SK-N-SH treated with all-trans-retinoic acid at 6 μM for 48 hours (cell line): ENCODE data around the gene ING1.

Experiments
- ATAC-seq: fragments of 200-7000 bp; cut with Tn5 transposase; 3 replicates; pipeline ENCODE4 v1.9.1; 2020; ENCODE audit warnings: mild to moderate bottlenecking, moderate library complexity
- ARNTL ChIP-seq: fragments of 450-650 bp; formaldehyde crosslinking; IDR thresholded peaks from 2 replicates; pipeline ENCODE4 v1.5.0; 2020; ENCODE audit warnings: low read depth, mild to moderate bottlenecking, moderate library complexity, borderline replicate concordance
- BACH2 ChIP-seq: fragments of 250-450 bp; sonication (Bioruptor Pico); IDR thresholded peaks from 2 replicates; pipeline ENCODE4 v1.9.0; 2021; ENCODE audit warnings: mild to moderate bottlenecking, borderline replicate concordance
- CSDC2 ChIP-seq: fragments of 250-450 bp; sonication (Bioruptor Pico); IDR thresholded peaks from 2 replicates; pipeline ENCODE4 v1.5.0; 2020; ENCODE audit warnings: mild to moderate bottlenecking, moderate library complexity
- ESRRG ChIP-seq: fragments of 250-450 bp; sonication (Bioruptor Pico); IDR thresholded peaks from 2 replicates; pipeline ENCODE4 v1.6.1; 2021; ENCODE audit warnings: mild to moderate bottlenecking
- GLIS3 ChIP-seq: fragments of 250-450 bp; sonication (Bioruptor Pico); IDR thresholded peaks from 2 replicates; pipeline ENCODE4 v1.5.0; 2020; ENCODE audit warnings: mild to moderate bottlenecking, moderate library complexity
- ISL1 ChIP-seq: fragments of 250-450 bp; sonication (Bioruptor Pico); IDR thresholded peaks from 2 replicates; pipeline ENCODE4 v2.1.2; 2022; ENCODE audit warnings: mild to moderate bottlenecking, moderate library complexity
- OSR1 ChIP-seq: fragments of 250-450 bp; sonication (Bioruptor Pico); IDR thresholded peaks from 2 replicates; pipeline ENCODE4 v1.8.0; 2022; ENCODE audit warnings: moderate library complexity, mild to moderate bottlenecking, inconsistent platforms
- PPARA ChIP-seq: fragments of 250-450 bp; sonication (Bioruptor Pico); IDR thresholded peaks from 2 replicates; pipeline ENCODE4 v1.5.0; 2020; ENCODE audit warnings: mild to moderate bottlenecking, borderline replicate concordance
- RARB ChIP-seq: fragments of 250-450 bp; sonication (Bioruptor Pico); IDR thresholded peaks from 2 replicates; pipeline ENCODE4 v1.8.0; 2021; ENCODE audit warnings: mild to moderate bottlenecking, moderate library complexity
- SNAI2 ChIP-seq: fragments of 250-450 bp; sonication (Bioruptor Pico); IDR thresholded peaks from 2 replicates; pipeline ENCODE4 v1.5.0; 2020; ENCODE audit warnings: mild to moderate bottlenecking, moderate library complexity
- TCF4 ChIP-seq: fragments of 250-450 bp; sonication (Bioruptor Pico); IDR thresholded peaks from 2 replicates; pipeline ENCODE4 v1.8.0; 2021; ENCODE audit warnings: mild to moderate bottlenecking, moderate library complexity, borderline replicate concordance
- TOX ChIP-seq: fragments of 250-450 bp; sonication (Bioruptor Pico); IDR thresholded peaks from 2 replicates; pipeline ENCODE4 v1.8.0; 2021; ENCODE audit warnings: mild to moderate bottlenecking, moderate library complexity, borderline replicate concordance
- ZC3H10 ChIP-seq: fragments of 250-450 bp; sonication (Bioruptor Pico); IDR thresholded peaks from 2 replicates; pipeline ENCODE4 v1.5.1; 2021; ENCODE audit warnings: mild to moderate bottlenecking, moderate library complexity
- ZFP3 ChIP-seq: fragments of 250-450 bp; sonication (Bioruptor Pico); IDR thresholded peaks from 2 replicates; pipeline ENCODE4 v1.5.0; 2020; ENCODE audit warnings: mild to moderate bottlenecking, moderate library complexity
- ZFP30 ChIP-seq: fragments of 450-650 bp; formaldehyde crosslinking; IDR thresholded peaks from 2 replicates; pipeline ENCODE4 v1.5.0; 2022; ENCODE audit warnings: mild to moderate bottlenecking, moderate library complexity
- ZNF565 ChIP-seq: fragments of 450-650 bp; formaldehyde crosslinking; conservative IDR thresholded peaks from 2 replicates; pipeline ENCODE4 v1.5.0; 2020; ENCODE audit warnings: low read depth, mild to moderate bottlenecking, moderate library complexity
- ZNF70 ChIP-seq: fragments of 450-650 bp; formaldehyde crosslinking; IDR thresholded peaks from 2 replicates; pipeline ENCODE4 v1.5.0; 2020; ENCODE audit warnings: mild to moderate bottlenecking, moderate library complexity
- ZNF8 ChIP-seq: fragments of 450-650 bp; formaldehyde crosslinking; IDR thresholded peaks from 2 replicates; pipeline ENCODE4 v1.5.0; 2020; ENCODE audit warnings: mild to moderate bottlenecking, moderate library complexity
- TF ChIP-seq, protein P1 (sequence below): fragments of 250-450 bp; sonication (Bioruptor Pico); IDR thresholded peaks from 2 replicates; pipeline ENCODE4 v1.8.0; 2021; ENCODE audit warnings: low read depth, mild to moderate bottlenecking, moderate library complexity, borderline replicate concordance
- TF ChIP-seq, protein P2 (sequence below): fragments of 250-450 bp; sonication (Bioruptor Pico); IDR thresholded peaks from 2 replicates; pipeline ENCODE4 v1.5.1; 2020; ENCODE audit warnings: low read depth, mild to moderate bottlenecking, moderate library complexity
- TF ChIP-seq, protein P3 (sequence below): fragments of 250-450 bp; sonication (Bioruptor Pico); IDR thresholded peaks from 2 replicates; pipeline ENCODE4 v1.5.0; 2020; ENCODE audit warnings: mild to moderate bottlenecking, moderate library complexity
- TF ChIP-seq, protein P4 (sequence below): fragments of 250-450 bp; sonication (Bioruptor Pico); IDR thresholded peaks from 2 replicates; pipeline ENCODE4 v1.8.0; 2020; ENCODE audit warnings: mild to moderate bottlenecking, moderate library complexity, borderline replicate concordance
- TF ChIP-seq, protein P5 (sequence below): fragments of 250-450 bp; sonication (Bioruptor Pico); IDR thresholded peaks from 2 replicates; pipeline ENCODE4 v1.5.1; 2021; ENCODE audit warnings: mild to moderate bottlenecking, moderate library complexity

Gene ING1

DNA sequence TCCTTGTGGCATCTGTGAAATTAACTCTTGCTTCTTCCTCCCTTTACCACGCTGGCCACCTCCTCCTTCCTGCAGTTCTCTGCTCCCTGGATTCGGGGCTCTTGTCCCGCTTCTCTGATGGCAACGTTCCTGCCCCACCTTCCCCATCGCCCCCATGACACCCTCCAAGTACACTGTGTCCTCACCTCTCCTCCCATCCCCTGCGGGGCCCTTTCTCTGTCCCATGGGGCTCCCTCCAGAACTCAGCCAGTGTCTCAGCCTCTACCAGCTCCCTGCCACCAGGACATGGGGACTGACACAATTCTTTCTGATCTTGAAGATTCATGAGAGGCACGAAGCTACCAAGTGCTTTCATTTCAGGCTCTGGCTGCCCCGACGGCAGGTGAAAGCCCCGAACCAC, 16.7 kb upstream of the ING1 start:
- ATAC-seq = no peak
- TF ChIP-seq ZNF8 (no peak), ESRRG (no peak), SNAI2 (CRISPR knock-in tag) (no peak), BACH2 (CRISPR knock-in tag) (no peak), ZNF70 (CRISPR knock-in tag) (no peak), ZNF565 (CRISPR knock-in tag) (no peak), OSR1 (CRISPR knock-in tag) (no peak), TCF4 (CRISPR knock-in tag) (no peak), PPARA (CRISPR knock-in tag) (no peak), ZFP30 (CRISPR knock-in tag) (no peak), CSDC2 (CRISPR knock-in tag) (no peak), ISL1 (no peak), GLIS3 (CRISPR knock-in tag) (no peak), ARNTL (CRISPR knock-in tag) (no peak)
- TF ChIP-seq, protein P1, sequence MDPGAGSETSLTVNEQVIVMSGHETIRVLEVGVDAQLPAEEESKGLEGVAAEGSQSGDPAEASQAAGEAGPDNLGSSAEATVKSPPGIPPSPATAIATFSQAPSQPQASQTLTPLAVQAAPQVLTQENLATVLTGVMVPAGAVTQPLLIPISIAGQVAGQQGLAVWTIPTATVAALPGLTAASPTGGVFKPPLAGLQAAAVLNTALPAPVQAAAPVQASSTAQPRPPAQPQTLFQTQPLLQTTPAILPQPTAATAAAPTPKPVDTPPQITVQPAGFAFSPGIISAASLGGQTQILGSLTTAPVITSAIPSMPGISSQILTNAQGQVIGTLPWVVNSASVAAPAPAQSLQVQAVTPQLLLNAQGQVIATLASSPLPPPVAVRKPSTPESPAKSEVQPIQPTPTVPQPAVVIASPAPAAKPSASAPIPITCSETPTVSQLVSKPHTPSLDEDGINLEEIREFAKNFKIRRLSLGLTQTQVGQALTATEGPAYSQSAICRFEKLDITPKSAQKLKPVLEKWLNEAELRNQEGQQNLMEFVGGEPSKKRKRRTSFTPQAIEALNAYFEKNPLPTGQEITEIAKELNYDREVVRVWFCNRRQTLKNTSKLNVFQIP (CRISPR knock-in tag) = no peak
- TF ChIP-seq, protein P2, sequence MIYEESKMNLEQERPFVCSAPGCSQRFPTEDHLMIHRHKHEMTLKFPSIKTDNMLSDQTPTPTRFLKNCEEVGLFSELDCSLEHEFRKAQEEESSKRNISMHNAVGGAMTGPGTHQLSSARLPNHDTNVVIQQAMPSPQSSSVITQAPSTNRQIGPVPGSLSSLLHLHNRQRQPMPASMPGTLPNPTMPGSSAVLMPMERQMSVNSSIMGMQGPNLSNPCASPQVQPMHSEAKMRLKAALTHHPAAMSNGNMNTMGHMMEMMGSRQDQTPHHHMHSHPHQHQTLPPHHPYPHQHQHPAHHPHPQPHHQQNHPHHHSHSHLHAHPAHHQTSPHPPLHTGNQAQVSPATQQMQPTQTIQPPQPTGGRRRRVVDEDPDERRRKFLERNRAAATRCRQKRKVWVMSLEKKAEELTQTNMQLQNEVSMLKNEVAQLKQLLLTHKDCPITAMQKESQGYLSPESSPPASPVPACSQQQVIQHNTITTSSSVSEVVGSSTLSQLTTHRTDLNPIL (CRISPR knock-in tag) = no peak
- TF ChIP-seq, protein P3, sequence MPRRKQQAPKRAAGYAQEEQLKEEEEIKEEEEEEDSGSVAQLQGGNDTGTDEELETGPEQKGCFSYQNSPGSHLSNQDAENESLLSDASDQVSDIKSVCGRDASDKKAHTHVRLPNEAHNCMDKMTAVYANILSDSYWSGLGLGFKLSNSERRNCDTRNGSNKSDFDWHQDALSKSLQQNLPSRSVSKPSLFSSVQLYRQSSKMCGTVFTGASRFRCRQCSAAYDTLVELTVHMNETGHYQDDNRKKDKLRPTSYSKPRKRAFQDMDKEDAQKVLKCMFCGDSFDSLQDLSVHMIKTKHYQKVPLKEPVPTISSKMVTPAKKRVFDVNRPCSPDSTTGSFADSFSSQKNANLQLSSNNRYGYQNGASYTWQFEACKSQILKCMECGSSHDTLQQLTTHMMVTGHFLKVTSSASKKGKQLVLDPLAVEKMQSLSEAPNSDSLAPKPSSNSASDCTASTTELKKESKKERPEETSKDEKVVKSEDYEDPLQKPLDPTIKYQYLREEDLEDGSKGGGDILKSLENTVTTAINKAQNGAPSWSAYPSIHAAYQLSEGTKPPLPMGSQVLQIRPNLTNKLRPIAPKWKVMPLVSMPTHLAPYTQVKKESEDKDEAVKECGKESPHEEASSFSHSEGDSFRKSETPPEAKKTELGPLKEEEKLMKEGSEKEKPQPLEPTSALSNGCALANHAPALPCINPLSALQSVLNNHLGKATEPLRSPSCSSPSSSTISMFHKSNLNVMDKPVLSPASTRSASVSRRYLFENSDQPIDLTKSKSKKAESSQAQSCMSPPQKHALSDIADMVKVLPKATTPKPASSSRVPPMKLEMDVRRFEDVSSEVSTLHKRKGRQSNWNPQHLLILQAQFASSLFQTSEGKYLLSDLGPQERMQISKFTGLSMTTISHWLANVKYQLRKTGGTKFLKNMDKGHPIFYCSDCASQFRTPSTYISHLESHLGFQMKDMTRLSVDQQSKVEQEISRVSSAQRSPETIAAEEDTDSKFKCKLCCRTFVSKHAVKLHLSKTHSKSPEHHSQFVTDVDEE (CRISPR knock-in tag) = no peak
- TF ChIP-seq, all 23 proteins: peak for 0

DNA sequence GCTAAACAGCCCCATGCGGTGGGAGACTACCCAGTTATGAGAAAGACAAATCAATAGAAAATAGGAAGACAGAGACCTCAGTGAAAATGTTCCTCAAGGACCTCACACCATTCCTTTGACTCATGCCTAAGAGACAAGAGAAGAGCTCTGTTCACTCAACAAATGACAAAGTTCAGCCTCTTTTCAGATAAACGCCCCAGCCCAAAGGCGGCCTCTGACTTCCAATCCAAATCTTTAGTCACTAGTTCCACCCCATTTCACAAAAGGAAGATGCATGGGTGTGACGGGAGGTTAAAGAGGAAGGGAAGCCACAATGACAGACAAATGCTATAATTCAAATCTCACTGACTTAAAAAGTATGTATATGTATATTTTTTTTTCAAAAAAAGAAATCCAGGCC, 15.7 kb upstream of the ING1 start:
- ATAC-seq = no peak
- TF ChIP-seq ZNF565 (CRISPR knock-in tag) (no peak), TOX (CRISPR knock-in tag) (no peak), PPARA (CRISPR knock-in tag) (no peak), ZC3H10 (CRISPR knock-in tag) (no peak), RARB (CRISPR knock-in tag) (no peak), OSR1 (CRISPR knock-in tag) (no peak), CSDC2 (CRISPR knock-in tag) (no peak), ZFP3 (no peak), SNAI2 (CRISPR knock-in tag) (no peak), ARNTL (CRISPR knock-in tag) (no peak), ZNF70 (CRISPR knock-in tag) (no peak), BACH2 (CRISPR knock-in tag) (no peak), ISL1 (no peak), ESRRG (no peak), TCF4 (CRISPR knock-in tag) (no peak)
- TF ChIP-seq, protein P4, sequence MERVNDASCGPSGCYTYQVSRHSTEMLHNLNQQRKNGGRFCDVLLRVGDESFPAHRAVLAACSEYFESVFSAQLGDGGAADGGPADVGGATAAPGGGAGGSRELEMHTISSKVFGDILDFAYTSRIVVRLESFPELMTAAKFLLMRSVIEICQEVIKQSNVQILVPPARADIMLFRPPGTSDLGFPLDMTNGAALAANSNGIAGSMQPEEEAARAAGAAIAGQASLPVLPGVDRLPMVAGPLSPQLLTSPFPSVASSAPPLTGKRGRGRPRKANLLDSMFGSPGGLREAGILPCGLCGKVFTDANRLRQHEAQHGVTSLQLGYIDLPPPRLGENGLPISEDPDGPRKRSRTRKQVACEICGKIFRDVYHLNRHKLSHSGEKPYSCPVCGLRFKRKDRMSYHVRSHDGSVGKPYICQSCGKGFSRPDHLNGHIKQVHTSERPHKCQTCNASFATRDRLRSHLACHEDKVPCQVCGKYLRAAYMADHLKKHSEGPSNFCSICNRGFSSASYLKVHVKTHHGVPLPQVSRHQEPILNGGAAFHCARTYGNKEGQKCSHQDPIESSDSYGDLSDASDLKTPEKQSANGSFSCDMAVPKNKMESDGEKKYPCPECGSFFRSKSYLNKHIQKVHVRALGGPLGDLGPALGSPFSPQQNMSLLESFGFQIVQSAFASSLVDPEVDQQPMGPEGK (CRISPR knock-in tag) = no peak
- TF ChIP-seq, protein P2 (CRISPR knock-in tag) = no peak
- TF ChIP-seq, protein P5, sequence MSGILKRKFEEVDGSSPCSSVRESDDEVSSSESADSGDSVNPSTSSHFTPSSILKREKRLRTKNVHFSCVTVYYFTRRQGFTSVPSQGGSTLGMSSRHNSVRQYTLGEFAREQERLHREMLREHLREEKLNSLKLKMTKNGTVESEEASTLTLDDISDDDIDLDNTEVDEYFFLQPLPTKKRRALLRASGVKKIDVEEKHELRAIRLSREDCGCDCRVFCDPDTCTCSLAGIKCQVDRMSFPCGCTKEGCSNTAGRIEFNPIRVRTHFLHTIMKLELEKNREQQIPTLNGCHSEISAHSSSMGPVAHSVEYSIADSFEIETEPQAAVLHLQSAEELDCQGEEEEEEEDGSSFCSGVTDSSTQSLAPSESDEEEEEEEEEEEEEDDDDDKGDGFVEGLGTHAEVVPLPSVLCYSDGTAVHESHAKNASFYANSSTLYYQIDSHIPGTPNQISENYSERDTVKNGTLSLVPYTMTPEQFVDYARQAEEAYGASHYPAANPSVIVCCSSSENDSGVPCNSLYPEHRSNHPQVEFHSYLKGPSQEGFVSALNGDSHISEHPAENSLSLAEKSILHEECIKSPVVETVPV (CRISPR knock-in tag) = no peak
- TF ChIP-seq, protein P1 (CRISPR knock-in tag) = no peak
- TF ChIP-seq, protein P3 (CRISPR knock-in tag) = no peak
